ENCODE data around the gene PKP1.

Gene PKP1

DNA sequence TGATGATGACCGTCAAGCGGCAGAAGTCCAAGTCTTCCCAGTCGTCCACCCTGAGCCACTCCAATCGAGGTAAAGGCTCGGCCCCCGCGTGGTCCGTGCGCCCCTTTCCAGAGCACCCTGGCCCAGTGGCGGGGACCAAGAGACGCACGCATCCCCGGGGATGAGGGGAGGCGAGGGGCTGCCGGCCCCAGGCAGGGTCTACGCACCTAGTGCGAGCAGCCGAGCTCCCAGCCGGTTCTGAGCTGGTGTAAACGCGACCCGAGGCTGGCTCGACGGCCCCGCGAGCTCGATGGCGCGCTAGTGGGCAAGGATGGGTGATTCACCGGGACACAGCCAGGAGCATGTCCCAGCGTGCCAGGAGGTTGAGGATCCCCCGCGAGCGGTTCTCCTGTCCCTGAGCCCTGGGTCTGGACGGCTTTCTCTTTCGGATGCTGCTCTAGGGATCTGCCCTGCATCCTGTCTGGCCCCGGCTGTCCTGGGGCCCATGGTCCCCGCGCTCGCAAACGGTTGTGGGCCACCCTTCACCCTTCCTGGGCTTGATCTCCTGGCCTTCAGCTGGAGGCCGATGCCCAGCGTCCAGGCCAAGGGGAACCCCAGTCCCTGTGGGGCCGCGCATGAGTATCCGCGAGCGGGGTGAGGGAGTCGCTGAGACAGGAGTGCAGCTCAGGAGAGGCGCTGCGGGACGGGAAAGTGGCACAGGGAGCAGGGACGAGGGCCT is 689 bp downstream of the PKP1 start:
- Histone ChIP-seq H3K27ac (ENCODE audit: low read depth, low read length) (no peak overlapping the region), H3K9me3 (ENCODE audit: insufficient read depth, low read depth, low read length) (no peaks in the 10 kb centered on the region), H3K4me1 (ENCODE audit: insufficient read depth, low read length) (no peaks in the 10 kb centered on the region; the same call in 1 of the 2 replicates), H3K36me3 (ENCODE audit: insufficient read depth, low read length) (no peaks in the 10 kb centered on the region), H3K9ac (ENCODE audit: low read depth, low read length) (no peak overlapping the region), H3K4me3 (ENCODE audit: low read length) (no peak overlapping the region), H3K27me3 (ENCODE audit: insufficient read depth, low read length) (peaks cover 31% of the 10 kb centered on the region)
- 94% methylated on average over 53 of the region's 53 CpGs for WGBS

DNA sequence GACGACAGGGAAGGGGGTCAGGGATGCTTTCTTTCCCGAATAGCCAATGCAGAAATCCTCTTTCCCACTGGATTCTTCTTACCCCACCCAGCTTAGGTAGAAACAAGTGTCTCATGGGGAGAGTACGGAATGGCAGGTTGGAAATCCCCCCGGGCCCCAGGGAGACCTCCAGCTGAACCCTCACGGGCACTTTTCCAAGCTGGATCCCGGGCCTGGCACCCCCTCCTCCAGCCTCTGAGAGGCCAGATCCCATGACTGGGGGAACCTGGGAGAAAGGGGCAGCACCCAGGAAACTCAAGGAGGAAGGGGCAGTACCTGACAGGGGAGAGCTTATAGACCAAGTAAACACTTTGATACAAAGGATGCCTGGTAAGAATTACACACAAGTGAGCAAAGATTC is 1.3 kb downstream of the PKP1 start:
- H3K27me3 ChIP-seq (ENCODE audit: insufficient read depth, low read length): peaks cover 31% of the 10 kb centered on the region
- H3K36me3 ChIP-seq (ENCODE audit: insufficient read depth, low read length): no peaks in the 10 kb centered on the region
- H3K4me3 ChIP-seq (ENCODE audit: low read length): no peak overlapping the region
- WGBS: 88% methylated on average over 5 of the region's 6 CpGs
- H3K9me3 ChIP-seq (ENCODE audit: insufficient read depth, low read depth, low read length): no peaks in the 10 kb centered on the region
- peaks cover 3% of the 10 kb centered on the region; the same call in 1 of the 2 replicates for H3K4me1 ChIP-seq (ENCODE audit: insufficient read depth, low read length)
- no peak overlapping the region for H3K27ac ChIP-seq (ENCODE audit: low read depth, low read length)
- no peak overlapping the region for H3K9ac ChIP-seq (ENCODE audit: low read depth, low read length)

DNA sequence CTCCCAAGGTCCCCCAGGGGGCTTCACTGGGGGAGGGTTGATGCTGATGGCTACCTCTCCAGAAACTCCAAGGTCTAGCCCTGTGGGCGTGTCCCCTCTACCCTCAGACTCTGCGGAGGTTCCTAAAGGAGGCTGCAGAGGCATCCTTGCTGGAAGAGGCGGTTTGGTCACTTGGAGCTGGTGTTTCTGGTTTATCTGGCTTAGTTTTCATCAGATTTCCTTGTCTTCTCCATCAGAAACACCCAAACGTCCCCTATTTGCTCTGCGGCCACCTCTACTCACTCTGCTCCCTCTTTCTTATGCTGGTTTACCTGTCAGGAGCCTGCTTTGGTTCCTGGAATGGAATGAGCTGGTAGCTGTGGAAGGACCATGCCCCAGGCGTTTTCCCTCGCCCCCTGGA is 2.5 kb downstream of the PKP1 start:
- 88% methylated on average over 7 of the region's 7 CpGs for WGBS

DNA sequence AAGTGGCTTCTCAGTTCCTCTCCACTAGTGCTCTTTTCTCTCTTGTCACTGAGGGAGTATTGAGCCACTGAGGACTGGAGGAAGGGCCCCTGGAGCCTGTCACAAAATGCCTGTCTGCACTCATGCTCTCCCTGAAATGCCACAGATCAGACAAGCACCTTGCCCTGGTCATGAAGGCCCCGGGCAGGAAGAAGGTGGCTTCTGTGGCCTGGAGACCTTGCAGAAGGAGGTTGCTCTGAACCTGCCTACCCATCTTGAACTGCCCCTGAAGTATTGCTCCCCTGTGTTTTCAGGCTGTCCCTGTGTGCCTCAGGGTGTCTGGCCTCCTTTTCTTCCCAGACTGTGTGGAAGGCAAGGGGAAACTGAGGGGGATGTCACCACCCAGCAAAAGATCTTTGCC is 3.1 kb downstream of the PKP1 start:
- Histone ChIP-seq H3K4me3 (ENCODE audit: low read length) (no peak overlapping the region), H3K27ac (ENCODE audit: low read depth, low read length) (no peak overlapping the region), H3K9me3 (ENCODE audit: insufficient read depth, low read depth, low read length) (no peaks in the 10 kb centered on the region), H3K9ac (ENCODE audit: low read depth, low read length) (no peak overlapping the region), H3K4me1 (ENCODE audit: insufficient read depth, low read length) (peaks cover 5% of the 10 kb centered on the region; the same call in 1 of the 2 replicates), H3K36me3 (ENCODE audit: insufficient read depth, low read length) (no peaks in the 10 kb centered on the region), H3K27me3 (ENCODE audit: insufficient read depth, low read length) (peaks cover 31% of the 10 kb centered on the region)
- WGBS: 93% methylated on average over 1 of the region's 1 CpG

More for the DNA sequence above, 2.5 kb downstream of the PKP1 start:
- Histone ChIP-seq H3K27me3 (ENCODE audit: insufficient read depth, low read length) (peaks cover 31% of the 10 kb centered on the region), H3K9ac (ENCODE audit: low read depth, low read length) (no peak overlapping the region), H3K36me3 (ENCODE audit: insufficient read depth, low read length) (no peaks in the 10 kb centered on the region), H3K27ac (ENCODE audit: low read depth, low read length) (no peak overlapping the region), H3K4me3 (ENCODE audit: low read length) (no peak overlapping the region), H3K4me1 (ENCODE audit: insufficient read depth, low read length) (peaks cover 5% of the 10 kb centered on the region; the same call in 1 of the 2 replicates), H3K9me3 (ENCODE audit: insufficient read depth, low read depth, low read length) (no peaks in the 10 kb centered on the region)

DNA sequence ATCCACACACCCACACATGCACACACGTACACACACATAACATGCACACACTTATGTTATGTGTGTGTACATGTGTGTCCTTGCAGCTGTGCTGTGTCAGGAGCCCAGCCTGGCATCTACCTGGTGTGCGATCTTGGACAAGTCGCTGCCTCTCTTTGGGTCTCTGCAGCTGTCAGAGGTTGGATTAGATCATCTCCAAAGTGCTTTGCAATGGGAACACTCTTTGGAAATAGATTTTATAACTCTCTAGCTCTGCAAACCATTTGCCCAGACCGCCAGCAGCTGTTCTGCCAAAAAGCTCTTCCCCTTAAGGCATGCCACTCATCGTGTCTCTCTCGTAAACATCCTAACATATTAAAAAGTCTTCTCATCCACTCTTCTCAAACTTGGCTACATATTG is 4.7 kb downstream of the PKP1 start:
- H3K9ac ChIP-seq (ENCODE audit: low read depth, low read length): no peak overlapping the region
- no peaks in the 10 kb centered on the region for H3K9me3 ChIP-seq (ENCODE audit: insufficient read depth, low read depth, low read length)
- H3K4me3 ChIP-seq (ENCODE audit: low read length): no peak overlapping the region
- H3K27me3 ChIP-seq (ENCODE audit: insufficient read depth, low read length): peaks cover 19% of the 10 kb centered on the region
- H3K36me3 ChIP-seq (ENCODE audit: insufficient read depth, low read length): no peaks in the 10 kb centered on the region
- H3K27ac ChIP-seq (ENCODE audit: low read depth, low read length): no peak overlapping the region
- peaks cover 5% of the 10 kb centered on the region; the same call in 1 of the 2 replicates for H3K4me1 ChIP-seq (ENCODE audit: insufficient read depth, low read length)
- WGBS: 91% methylated on average over 6 of the region's 6 CpGs

DNA sequence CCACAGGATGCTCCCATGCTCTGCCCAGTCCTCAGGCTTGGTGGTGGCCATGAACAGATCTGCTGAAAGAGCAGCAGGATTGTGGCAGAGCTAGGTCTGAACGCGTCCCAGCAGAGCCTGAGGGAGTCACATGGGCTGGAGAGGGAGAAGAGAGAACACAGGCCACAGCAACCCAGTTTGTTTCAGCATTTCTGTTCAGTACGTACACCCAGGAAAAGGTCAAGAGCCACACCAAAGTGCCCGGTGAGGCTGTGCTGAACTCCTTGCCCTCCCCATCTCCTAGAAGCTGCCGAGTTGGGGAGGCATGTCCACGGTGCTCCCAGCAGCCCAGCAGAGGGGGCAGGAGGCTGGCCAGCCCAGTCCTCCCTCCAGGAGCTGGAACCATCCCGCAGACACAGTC is 5.5 kb downstream of the PKP1 start:
- Histone ChIP-seq H3K36me3 (ENCODE audit: insufficient read depth, low read length) (no peaks in the 10 kb centered on the region), H3K9me3 (ENCODE audit: insufficient read depth, low read depth, low read length) (no peaks in the 10 kb centered on the region), H3K4me1 (ENCODE audit: insufficient read depth, low read length) (peaks cover 5% of the 10 kb centered on the region; the same call in 1 of the 2 replicates), H3K4me3 (ENCODE audit: low read length) (no peak overlapping the region), H3K27me3 (ENCODE audit: insufficient read depth, low read length) (peaks cover 11% of the 10 kb centered on the region), H3K9ac (ENCODE audit: low read depth, low read length) (no peak overlapping the region), H3K27ac (ENCODE audit: low read depth, low read length) (no peak overlapping the region)
- 69% methylated on average over 7 of the region's 7 CpGs for WGBS

DNA sequence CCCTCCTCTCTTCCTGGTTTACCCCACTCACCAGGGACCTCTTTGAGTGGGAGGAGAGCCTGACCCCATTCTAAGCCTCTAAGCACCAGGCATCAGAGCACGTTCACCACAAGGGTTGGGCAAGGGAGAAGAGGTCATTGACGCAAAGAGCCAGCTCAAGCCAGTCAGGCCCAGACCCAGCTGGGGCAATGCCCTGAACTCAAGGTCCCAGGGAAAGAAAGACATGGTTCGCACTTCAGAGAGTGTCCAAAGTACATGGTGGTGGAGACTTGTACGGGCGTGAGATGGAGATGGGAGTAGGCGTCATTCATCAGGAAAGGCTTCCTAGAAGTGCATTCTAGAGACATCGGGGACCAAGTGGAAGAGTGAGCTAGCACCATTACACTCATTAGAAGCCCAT is 7.2 kb downstream of the PKP1 start:
- no peak overlapping the region for H3K27ac ChIP-seq (ENCODE audit: low read depth, low read length)
- 0 out of 2 replicates have a peak, but pooled peaks cover 4% of the 10 kb centered on the region for H3K27me3 ChIP-seq (ENCODE audit: insufficient read depth, low read length)
- H3K4me3 ChIP-seq (ENCODE audit: low read length): no peak overlapping the region
- peaks cover 7% of the 10 kb centered on the region; the same call in 1 of the 2 replicates for H3K4me1 ChIP-seq (ENCODE audit: insufficient read depth, low read length)
- H3K36me3 ChIP-seq (ENCODE audit: insufficient read depth, low read length): no peaks in the 10 kb centered on the region
- no peak overlapping the region for H3K9ac ChIP-seq (ENCODE audit: low read depth, low read length)
- no peaks in the 10 kb centered on the region for H3K9me3 ChIP-seq (ENCODE audit: insufficient read depth, low read depth, low read length)
- 89% methylated on average over 7 of the region's 7 CpGs for WGBS

DNA sequence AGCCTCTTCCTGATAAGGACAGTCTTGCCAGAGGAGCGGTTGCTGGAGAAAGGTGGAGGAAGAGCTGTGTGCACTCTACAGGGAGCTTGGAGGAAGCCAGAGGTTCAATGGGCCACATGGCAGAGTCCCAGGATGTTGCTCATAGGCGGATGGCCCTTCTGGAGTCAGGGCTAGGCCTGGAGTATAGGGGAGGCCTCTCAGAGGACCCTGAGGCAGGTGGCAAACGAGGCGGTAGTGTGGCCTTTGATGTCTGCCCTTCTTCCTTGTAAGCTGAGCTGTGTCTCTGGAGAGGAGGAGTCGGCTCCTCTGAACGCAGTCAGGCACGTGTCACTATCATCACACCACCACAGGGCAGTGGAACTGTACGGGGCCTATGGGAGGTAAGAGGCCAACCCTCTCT is 8.6 kb downstream of the PKP1 start:
- Histone ChIP-seq H3K27ac (ENCODE audit: low read depth, low read length) (no peak overlapping the region), H3K9ac (ENCODE audit: low read depth, low read length) (no peak overlapping the region), H3K4me3 (ENCODE audit: low read length) (no peak overlapping the region), H3K9me3 (ENCODE audit: insufficient read depth, low read depth, low read length) (no peaks in the 10 kb centered on the region), H3K27me3 (ENCODE audit: insufficient read depth, low read length) (no peaks in the 10 kb centered on the region), H3K4me1 (ENCODE audit: insufficient read depth, low read length) (peaks cover 8% of the 10 kb centered on the region; the same call in 1 of the 2 replicates), H3K36me3 (ENCODE audit: insufficient read depth, low read length) (no peaks in the 10 kb centered on the region)
- 83% methylated on average over 8 of the region's 8 CpGs for WGBS

DNA sequence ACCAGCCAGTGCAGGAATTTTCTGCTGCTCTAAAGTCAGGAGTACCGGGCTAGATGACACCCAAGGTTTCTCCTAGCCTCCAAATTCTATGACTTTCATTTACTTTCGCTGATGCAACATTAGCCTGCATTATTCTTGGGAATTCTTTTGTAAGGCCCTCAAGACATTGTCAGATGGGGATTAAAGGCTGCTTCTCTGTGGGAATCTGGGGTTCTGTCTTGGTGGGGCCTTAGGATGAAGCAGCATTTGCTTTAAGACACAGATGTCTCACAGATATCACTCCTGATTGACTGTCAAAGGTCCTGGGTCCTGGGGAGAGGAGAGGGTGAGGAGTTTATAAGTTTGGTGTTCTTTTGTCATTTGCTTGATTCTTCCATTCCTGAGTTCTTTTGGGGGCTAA is 11.6 kb downstream of the PKP1 start:
- no peaks in the 10 kb centered on the region for H3K36me3 ChIP-seq (ENCODE audit: insufficient read depth, low read length)
- H3K4me1 ChIP-seq (ENCODE audit: insufficient read depth, low read length): peaks cover 3% of the 10 kb centered on the region; the same call in 1 of the 2 replicates
- no peak overlapping the region for H3K9ac ChIP-seq (ENCODE audit: low read depth, low read length)
- H3K9me3 ChIP-seq (ENCODE audit: insufficient read depth, low read depth, low read length): no peaks in the 10 kb centered on the region
- H3K4me3 ChIP-seq (ENCODE audit: low read length): no peak overlapping the region
- 89% methylated on average over 2 of the region's 2 CpGs for WGBS
- no peak overlapping the region for H3K27ac ChIP-seq (ENCODE audit: low read depth, low read length)
- no peaks in the 10 kb centered on the region for H3K27me3 ChIP-seq (ENCODE audit: insufficient read depth, low read length)

DNA sequence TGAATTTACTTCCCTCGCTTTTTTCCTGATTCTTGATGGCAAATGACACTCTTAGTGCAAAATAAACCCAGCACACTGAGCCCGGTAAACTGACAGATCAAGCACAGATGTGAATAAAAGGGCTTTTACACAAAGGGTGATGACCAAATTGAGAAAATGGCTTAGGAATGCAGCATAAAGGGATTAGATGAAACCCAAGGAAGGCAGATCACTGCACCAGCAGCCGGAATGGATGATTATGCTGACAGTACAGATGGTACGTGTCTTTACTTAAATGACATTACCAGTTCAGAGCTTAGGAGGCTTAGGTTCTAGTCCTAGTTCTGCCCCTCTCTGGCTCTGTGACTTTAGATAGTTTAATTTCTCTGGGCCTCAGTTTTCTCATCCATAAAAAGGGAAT is 12.0 kb downstream of the PKP1 start:
- WGBS: 86% methylated on average over 4 of the region's 4 CpGs
- H3K4me1 ChIP-seq (ENCODE audit: insufficient read depth, low read length): peaks cover 3% of the 10 kb centered on the region; the same call in 1 of the 2 replicates
- H3K36me3 ChIP-seq (ENCODE audit: insufficient read depth, low read length): no peaks in the 10 kb centered on the region
- no peak overlapping the region for H3K4me3 ChIP-seq (ENCODE audit: low read length)
- H3K9me3 ChIP-seq (ENCODE audit: insufficient read depth, low read depth, low read length): no peaks in the 10 kb centered on the region
- no peaks in the 10 kb centered on the region for H3K27me3 ChIP-seq (ENCODE audit: insufficient read depth, low read length)
- H3K27ac ChIP-seq (ENCODE audit: low read depth, low read length): no peak overlapping the region
- H3K9ac ChIP-seq (ENCODE audit: low read depth, low read length): no peak overlapping the region

DNA sequence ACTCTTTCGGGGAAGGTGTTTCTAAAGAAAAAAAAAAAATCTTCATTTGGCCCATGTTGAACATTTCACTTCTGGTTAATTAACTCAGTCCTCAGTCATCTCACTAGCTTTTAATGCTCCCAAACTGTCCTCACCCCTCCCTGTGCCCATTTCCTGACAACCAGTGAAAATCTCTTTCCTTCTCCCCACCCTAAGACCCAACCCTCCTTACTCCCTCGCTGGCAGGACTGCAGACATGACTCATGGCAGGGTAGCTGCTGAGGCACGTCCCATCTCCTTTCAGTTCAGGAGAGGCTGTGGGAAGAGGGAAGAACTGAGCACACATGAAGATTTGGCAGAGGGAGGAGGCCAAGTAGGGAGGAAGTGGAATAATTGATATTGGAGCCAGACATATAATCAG is 12.6 kb downstream of the PKP1 start:
- H3K36me3 ChIP-seq (ENCODE audit: insufficient read depth, low read length): no peaks in the 10 kb centered on the region
- no peak overlapping the region for H3K9ac ChIP-seq (ENCODE audit: low read depth, low read length)
- H3K4me1 ChIP-seq (ENCODE audit: insufficient read depth, low read length): peaks cover 3% of the 10 kb centered on the region; the same call in 1 of the 2 replicates
- H3K27ac ChIP-seq (ENCODE audit: low read depth, low read length): no peak overlapping the region
- no peaks in the 10 kb centered on the region for H3K9me3 ChIP-seq (ENCODE audit: insufficient read depth, low read depth, low read length)
- H3K4me3 ChIP-seq (ENCODE audit: low read length): no peak overlapping the region
- no peaks in the 10 kb centered on the region for H3K27me3 ChIP-seq (ENCODE audit: insufficient read depth, low read length)
- WGBS: 73% methylated on average over 3 of the region's 3 CpGs

Data from HUES64 (cell line).